GM18507 (cell line): ENCODE data around the gene ERCC5.

Source experiments
- DNase-seq: peaks from one replicate; pipeline ENCODE4 v3.0.0; 2011; ENCODE audit warnings: low read depth; ENCODE audit not compliant: insufficient read length; ENCODE audit errors: extremely low spot score
- FAIRE-seq: peaks from 2 replicates; lab custom pipeline; 2011; peaks lifted over from hg19 to GRCh38; lab: Jason Lieb, UNC

ERCC5 gene

GRCh38 chr13:102911336-102911735, 65.5 kb downstream of the ERCC5 start:
- FAIRE-seq (no peak), DNase-seq (no peak)

DNA sequence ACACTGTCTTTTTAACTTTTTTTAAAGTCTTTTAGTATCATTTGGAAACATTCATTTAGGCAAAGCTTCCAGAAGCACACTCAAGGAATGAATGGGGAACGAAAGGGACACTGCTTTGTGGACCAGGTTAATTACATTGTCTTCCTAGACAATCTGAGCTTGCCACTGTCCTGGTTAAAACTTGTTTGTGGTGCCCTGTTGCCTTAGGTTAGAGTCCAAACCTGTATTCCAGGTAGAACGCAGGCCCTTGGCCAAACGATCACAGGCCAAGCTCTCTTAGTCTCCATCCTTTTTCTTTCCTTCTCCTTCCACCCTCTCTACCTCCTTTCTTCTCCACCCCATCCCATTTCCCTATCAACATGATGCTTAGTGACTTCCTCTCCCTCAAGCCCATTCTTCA, 66.8 kb downstream of the ERCC5 start:
- FAIRE-seq (no peak), DNase-seq (no peak)

DNA sequence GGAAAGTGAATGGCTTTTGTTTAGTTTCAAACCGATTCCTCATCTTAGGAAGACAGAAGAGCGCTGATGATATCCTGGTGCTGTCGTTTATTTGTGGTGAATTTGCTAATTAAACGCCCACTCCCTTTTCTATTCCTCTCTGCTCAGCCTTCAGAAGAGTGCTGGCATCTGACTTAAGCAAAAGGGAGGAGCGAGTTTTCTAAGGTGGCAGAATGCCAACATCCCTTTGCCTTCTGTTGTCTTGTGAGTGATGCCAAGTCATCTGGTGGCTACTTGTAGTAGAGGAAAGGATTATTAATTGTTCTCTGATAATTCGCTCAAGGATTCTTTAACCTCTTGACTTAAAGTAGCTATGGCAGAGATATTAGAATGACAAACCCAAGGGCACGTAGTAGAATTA, 68.1 kb downstream of the ERCC5 start:
- no peak for FAIRE-seq
- DNase-seq, result no peak

DNA sequence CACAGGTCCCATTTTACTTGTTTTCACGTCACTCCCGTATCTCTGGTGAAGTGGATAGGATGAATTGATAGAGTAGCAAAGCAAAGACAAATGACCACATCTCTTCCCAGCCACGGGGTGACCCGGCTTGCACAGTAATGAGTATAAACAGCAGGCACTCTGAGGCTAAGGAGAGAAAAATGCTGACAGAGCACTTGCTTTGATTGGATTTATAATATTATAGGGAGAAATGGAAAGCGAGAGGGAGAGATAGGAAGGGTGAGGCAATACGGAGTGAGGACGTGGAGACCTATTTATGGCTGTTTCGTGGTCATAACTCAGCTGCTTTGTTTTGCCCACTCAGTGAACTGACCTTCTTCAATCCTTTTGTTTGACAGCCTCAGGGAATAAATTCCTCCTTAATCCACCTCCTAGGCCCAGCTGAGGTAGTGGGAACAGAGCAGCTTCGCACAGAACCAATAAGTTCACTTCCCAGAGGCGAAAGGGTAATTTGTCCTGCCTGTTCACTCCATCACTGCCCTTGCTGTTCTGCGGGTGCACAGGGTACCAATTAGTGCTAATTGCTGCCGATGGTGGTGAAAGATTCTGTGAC, 68.6 kb downstream of the ERCC5 start:
- FAIRE-seq (no peak), DNase-seq (no peak)

GRCh38 chr13:102915393-102915930, 69.6 kb downstream of the ERCC5 start:
- DNase-seq (no peak), FAIRE-seq (no peak)

DNA sequence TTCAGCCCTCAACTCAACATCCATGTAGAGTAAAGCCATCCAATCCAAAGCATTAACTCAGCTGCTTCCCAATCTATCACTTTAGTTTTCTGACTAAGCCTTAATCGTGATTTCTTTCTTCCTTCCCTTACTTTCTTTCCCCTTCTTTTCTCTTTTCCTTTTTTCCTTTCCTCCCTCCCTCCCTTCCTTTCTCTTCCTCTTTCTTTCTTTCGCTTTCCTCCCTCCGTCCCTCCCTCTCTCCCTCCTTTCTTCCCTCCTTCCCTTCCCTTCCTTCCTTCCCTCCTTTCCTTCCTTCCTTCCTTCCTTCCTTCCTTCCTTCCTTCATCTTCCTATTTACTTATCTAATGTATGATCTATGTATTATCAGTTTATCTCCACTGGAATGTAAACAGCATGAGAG, 71.2 kb downstream of the ERCC5 start:
- DNase-seq (no peak), FAIRE-seq (peak; percentile 64)

DNA sequence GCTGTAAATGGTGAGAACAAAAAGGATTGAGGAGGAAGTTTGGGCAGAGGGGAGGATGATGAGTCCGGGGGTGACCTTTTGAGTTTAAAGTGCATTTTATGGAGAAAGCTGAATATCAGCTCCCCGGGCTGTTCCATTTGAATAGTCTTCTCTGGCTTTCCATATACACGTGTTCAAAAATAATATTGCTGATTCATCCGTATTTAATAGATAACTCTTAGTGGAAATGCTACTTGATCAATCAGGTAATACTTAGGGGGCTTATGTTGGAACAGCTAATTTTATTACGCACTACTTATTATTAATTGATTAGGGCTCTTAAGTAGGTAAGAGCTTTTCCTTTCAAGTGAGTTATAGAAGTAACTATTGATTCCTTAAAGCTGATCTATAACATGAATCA, 76.4 kb downstream of the ERCC5 start:
- no peak for FAIRE-seq

More for the DNA sequence above, 76.4 kb downstream of the ERCC5 start:
- no peak for DNase-seq
